NCI-H2107 treated with DMSO at 0.1 percent for 48 hours (cell line): ENCODE data around the gene SMIM36.
"Not testable (repeated sequence)": the region's sequence is repeated elsewhere in the genome, so short reads cannot be mapped to it uniquely, and the experiment has no call there.

Source experiments
- DNase-seq: peaks from one replicate; lab custom pipeline; 2025; ENCODE audit not compliant: unreplicated experiment; lab: John Stamatoyannopoulos, UW

Gene SMIM36

DNA sequence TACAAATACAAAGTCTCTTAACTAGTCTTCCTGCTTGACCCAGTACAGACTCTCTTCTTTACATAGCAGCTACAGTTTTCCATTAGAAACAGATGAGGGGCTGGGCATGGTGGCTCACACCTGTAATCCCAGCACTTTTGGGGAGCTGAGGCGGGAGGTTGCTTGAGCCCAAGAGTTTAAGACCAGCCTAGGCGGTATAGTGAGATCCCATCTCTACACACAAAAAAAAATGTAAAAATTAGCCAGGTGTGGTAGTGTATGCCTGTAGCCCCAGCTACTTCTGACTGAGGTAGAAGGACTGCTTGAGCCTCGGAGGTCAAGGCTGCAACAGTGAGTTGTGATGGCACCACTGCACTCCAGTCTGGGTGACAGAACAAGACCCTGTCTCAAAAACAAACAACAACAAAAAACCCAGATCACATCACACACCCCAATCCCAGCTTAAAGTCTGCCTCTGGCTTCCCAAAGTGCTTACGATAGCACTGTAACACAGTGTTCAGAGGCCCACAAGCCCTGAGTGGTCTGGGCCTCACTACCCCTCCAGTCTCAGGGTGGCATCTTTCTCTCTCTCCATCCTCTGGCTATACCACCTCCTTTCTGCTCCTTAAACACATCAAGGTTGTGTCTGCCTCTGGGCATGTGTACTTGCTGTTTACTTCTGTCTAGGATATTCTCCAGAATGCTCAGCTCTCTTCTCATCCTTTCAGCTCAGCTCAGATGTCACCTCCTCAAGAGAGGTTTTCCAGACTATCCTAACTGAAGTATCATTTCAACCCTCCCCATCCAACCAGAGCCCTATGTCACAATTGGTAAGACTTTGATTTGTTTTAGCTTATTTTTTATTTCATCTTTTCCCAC, 93.6 kb downstream of the SMIM36 start:
- DNase-seq, result no peak

DNA sequence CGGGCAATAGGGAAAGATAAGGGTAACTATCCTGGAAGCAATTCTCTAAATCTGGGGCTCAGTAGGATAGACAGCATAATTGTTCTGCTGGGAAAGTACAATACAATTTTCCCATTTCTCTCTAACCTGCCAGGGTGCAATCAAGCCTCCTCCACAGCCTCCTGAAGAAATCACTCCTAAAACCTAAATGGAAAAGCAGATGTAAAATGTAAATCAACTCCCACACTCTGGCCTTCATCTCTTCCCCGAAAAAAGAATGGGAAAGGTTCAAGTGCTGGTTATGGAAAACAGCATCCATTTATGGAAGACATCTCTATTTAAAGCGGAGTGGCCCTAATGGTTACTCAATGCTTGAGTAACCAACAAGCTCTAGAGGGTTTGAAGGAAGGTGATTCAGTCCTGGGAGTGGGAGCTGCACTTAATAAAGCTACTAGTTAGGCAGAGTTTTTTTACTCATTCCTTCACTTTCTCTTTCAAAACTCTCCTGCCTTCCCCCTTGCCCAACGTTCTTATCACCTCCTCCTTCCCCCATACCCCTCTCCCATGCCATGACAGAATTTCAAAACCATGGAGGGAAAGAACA, 94.7 kb downstream of the SMIM36 start:
- no peak for DNase-seq

GRCh38 chr17:55416000-55416399, 95.3 kb downstream of the SMIM36 start:
- DNase-seq, result no peak

- DNase-seq, result no peak
These were observed 96.3 kb downstream of the SMIM36 start for GRCh38 chr17:55414983-55415382.

- no peak for DNase-seq
These were observed 97.3 kb downstream of the SMIM36 start for GRCh38 chr17:55413825-55414489.

DNA sequence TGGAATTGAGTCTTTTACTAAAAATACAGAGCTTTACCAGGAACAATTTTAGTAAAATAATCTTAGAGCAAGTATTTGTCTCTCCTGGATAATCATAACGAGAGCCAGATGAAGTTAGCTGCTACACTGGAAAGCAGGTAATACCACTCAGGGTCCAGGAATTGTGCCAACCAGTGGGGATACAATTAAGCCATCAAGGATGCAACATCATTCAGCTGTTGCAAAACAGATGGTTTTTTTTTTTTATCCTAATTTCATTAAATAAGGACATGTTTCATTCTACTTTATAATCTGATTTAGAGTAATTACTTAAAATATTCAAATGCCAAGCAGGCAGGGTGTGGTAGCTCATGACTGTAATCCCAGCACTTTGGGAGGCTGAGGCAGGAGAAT, 99.8 kb downstream of the SMIM36 start:
- DNase-seq, result no peak

GRCh38 chr17:55410722-55411462, 100.4 kb downstream of the SMIM36 start:
- DNase-seq, result no peak

DNA sequence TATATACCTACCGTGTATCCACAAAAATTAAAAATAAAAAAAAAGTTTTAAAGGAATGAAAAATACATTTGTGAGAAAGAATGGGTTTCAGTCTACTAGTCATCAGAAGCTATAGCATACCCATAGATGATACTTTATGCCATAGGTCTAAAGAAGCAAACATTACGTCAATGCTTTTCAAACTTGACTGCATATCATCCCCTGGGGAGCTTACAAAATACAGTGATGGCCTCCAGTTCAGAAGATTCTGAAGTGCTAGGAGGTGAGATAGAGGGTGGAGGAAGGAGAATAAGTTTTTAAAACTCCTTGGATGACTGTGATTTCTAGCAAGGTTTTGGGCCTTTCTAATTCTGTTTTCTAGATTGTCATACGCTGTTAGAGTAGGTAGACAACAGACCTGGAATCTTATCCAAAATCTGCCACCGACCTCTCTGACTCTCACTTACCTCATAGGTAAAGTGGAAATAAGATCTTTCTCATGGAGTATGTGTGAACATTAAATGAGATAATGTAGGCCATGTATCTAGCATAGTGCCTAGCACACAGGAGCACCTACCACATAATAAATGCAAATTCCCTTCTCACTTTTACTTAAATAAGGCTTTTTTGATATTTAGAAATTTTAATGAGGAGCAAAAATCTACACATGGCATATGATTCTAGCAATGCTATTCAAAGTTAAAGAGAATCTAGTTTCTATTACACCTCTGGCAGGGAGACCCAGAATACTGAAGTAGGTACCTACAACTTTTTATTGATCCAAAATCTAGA, 102.0 kb downstream of the SMIM36 start:
- DNase-seq, result no peak

DNA sequence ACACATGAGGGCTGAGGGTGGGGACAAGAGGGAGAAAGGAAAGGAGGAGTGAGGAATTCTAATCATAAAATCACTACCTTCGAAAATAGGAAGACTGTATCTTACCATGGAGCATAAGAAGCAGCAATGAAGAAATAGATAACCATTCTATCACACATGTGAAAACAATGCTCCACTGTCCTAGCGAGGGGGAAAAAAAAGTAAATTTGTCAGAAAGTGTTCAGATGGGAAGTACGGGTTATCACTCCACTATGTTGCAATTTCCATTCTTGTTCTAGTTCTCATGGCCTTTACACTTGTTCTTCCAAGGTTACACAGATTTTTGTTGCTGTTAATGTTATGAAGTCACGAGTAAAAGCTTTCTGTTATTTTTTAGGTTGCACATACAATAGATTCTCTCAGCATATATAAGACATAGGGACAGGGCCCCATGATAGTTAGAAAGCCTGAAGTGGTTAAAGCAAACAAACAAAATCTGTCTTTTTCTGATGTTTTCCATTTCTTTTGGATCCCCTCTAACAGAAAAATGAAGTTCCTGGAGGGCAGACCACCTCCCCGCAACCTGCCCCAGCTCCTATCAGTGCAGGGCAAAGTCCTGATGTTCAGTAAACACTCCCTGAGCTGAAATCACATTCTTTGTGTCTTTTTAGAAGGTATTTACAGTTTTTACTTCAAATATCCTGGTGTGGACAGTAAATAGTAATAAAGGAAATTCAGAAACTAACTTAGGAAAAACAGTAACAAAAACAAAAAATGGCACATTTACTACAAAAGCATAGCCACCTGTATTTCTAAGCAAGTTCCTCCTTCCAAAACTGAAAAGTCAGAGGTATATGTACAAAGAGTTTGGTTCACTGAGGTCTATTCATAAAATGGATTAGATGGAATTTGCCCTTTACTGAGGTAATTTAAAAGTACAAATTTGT, 103.3 kb downstream of the SMIM36 start:
- no peak for DNase-seq

- no peak for DNase-seq
These were observed 105.7 kb downstream of the SMIM36 start for GRCh38 chr17:55405600-55405999.

GRCh38 chr17:55404197-55404596, 107.1 kb downstream of the SMIM36 start:
- DNase-seq, result not testable (repeated sequence)

- no peak for DNase-seq
These were observed 108.9 kb downstream of the SMIM36 start for GRCh38 chr17:55402374-55402773.
